ENCODE results near the gene ERICH2.

The ERICH2 gene

GRCh38 chr2:170770606-170771420 lies 635 bp downstream of the ERICH2 start (continued):
- TF ChIP-seq ZNF610 (tag by site-specific recombination; IDR thresholded peaks at IDR 0.05; ENCODE audit: borderline replicate concordance): peak; percentile 58; the same call in 1 of the 2 replicates
- TF ChIP-seq ZNF529 (tag by site-specific recombination; IDR thresholded peaks at IDR 0.05; ENCODE audit: insufficient replicate concordance): no peak
- no peak for TF ChIP-seq TCF7L2 (IDR thresholded peaks at IDR 0.05; ENCODE audit: borderline replicate concordance, low read depth, low read length)
- TF ChIP-seq ZNF639 (tag by site-specific recombination; IDR thresholded peaks at IDR 0.05): no peak
- no peak for TF ChIP-seq TRIM28 (IDR thresholded peaks at IDR 0.05; ENCODE audit: borderline replicate concordance, low read length)
- TF ChIP-seq ZNF223 (tag by site-specific recombination; IDR thresholded peaks at IDR 0.05): no peak
- no peak for TF ChIP-seq ZNF701 (tag by site-specific recombination; IDR thresholded peaks at IDR 0.05)
- 0 out of 2 replicates have a peak, but pooled peaks have one; percentile 46 for TF ChIP-seq REPIN1 (tag by site-specific recombination; IDR thresholded peaks at IDR 0.05; ENCODE audit: low read depth)
- no peak for TF ChIP-seq ZNF521 (tag by site-specific recombination; IDR thresholded peaks at IDR 0.05)
- TF ChIP-seq ZFP41 (tag by site-specific recombination; IDR thresholded peaks at IDR 0.05; ENCODE audit: borderline replicate concordance): no peak
- TF ChIP-seq ZNF580 (tag by site-specific recombination; IDR thresholded peaks at IDR 0.05): no peak
- TF ChIP-seq ZNF211 (tag by site-specific recombination; IDR thresholded peaks at IDR 0.05; ENCODE audit: low read depth): no peak
- TF ChIP-seq ZBTB20 (tag by site-specific recombination; IDR thresholded peaks at IDR 0.05): peak; percentile 94
- TF ChIP-seq BCL11B (tag by site-specific recombination; IDR thresholded peaks at IDR 0.05; ENCODE audit: low read depth): no peak
- TF ChIP-seq ZNF133 (tag by site-specific recombination; IDR thresholded peaks at IDR 0.05): no peak
- TF ChIP-seq EGR2 (tag by site-specific recombination; IDR thresholded peaks at IDR 0.05; ENCODE audit: low read depth): no peak
- TF ChIP-seq ZNF558 (tag by site-specific recombination; IDR thresholded peaks at IDR 0.05): no peak
- no peak for TF ChIP-seq ZNF239 (tag by site-specific recombination; IDR thresholded peaks at IDR 0.05)
- TF ChIP-seq GFI1B (tag by site-specific recombination; IDR thresholded peaks at IDR 0.05): no peak
- no peak for TF ChIP-seq ZNF175 (tag by site-specific recombination; IDR thresholded peaks at IDR 0.05)
- TF ChIP-seq ZNF302 (tag by site-specific recombination; IDR thresholded peaks at IDR 0.05; ENCODE audit: low read depth): no peak
- no peak for TF ChIP-seq ZNF24 (tag by site-specific recombination; IDR thresholded peaks at IDR 0.05)
- TF ChIP-seq ZNF18 (tag by site-specific recombination; IDR thresholded peaks at IDR 0.05): no peak
- no peak for TF ChIP-seq ZNF280C (tag by site-specific recombination; IDR thresholded peaks at IDR 0.05)
- no peak for TF ChIP-seq MYNN (tag by site-specific recombination; IDR thresholded peaks at IDR 0.05; ENCODE audit: borderline replicate concordance)
- no peak for TF ChIP-seq ZNF2 (tag by site-specific recombination; IDR thresholded peaks at IDR 0.05)
- TF ChIP-seq ZNF335 (tag by site-specific recombination; conservative IDR thresholded peaks at IDR 0.05): peak; percentile 52; the same call in 1 of the 2 replicates
- no peak for TF ChIP-seq ZNF354C (tag by site-specific recombination; IDR thresholded peaks at IDR 0.05; ENCODE audit: borderline replicate concordance, low read depth)
- no peak for TF ChIP-seq ZSCAN30 (tag by site-specific recombination; IDR thresholded peaks at IDR 0.05)
- TF ChIP-seq ZNF155 (tag by site-specific recombination; IDR thresholded peaks at IDR 0.05): no peak
- TF ChIP-seq AEBP2 (tag by site-specific recombination; IDR thresholded peaks at IDR 0.05; ENCODE audit: borderline replicate concordance): no peak
- no peak for TF ChIP-seq ZNF596 (tag by site-specific recombination; IDR thresholded peaks at IDR 0.05)
- TF ChIP-seq ELK4 (IDR thresholded peaks at IDR 0.05; ENCODE audit: borderline replicate concordance, low read depth, low read length): no peak

All from HEK293 (cell line).